Uterus (tissue), 2 donors: ENCODE data around the gene ELP4.

Experiments used
- POLR2A ChIP-seq, 2 donors: fragments of 450-650 bp; IDR thresholded peaks; one replicate each; pipeline ENCODE4 v1.6.1; 2016; ENCODE audit warnings: antibody characterized with exemption in 2 of 2, mild to moderate bottlenecking in 1 of 2, moderate library complexity in 1 of 2
- TF ChIP-seq, protein P1 (sequence below), 4 experiments: fragments of 200-600 bp in 2 of 4; fragments of 450-650 bp in 2 of 4; sonication (generic) in 2 of 4; IDR thresholded peaks; one replicate each; pipeline ENCODE4 v1.5.1; 2016 to 2019; ENCODE audit warnings: antibody characterized with exemption in 4 of 4, mild to moderate bottlenecking in 2 of 4, moderate library complexity in 1 of 4

DNA sequence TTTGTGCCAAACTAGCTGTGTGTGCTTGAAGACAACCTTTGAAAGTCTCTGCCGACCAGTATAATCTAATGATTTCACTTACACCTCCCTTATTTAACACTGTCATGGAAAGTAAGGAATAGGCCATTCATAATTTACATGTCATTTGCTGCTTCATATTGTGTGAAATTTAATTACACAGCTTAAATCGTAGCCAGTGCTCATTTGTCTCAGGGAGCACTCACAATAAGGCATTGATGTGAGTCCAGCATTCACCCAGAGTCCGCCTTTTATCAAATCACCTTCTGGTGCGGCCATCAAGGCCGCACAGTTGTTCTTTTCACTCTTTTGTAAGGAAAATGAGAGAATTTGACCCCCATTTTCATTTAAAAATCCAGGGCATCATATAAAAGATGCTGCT, 254.7 kb downstream of the ELP4 start:
- no peak for TF ChIP-seq POLR2A (IDR thresholded peaks at IDR 0.05)
- TF ChIP-seq, protein P1, sequence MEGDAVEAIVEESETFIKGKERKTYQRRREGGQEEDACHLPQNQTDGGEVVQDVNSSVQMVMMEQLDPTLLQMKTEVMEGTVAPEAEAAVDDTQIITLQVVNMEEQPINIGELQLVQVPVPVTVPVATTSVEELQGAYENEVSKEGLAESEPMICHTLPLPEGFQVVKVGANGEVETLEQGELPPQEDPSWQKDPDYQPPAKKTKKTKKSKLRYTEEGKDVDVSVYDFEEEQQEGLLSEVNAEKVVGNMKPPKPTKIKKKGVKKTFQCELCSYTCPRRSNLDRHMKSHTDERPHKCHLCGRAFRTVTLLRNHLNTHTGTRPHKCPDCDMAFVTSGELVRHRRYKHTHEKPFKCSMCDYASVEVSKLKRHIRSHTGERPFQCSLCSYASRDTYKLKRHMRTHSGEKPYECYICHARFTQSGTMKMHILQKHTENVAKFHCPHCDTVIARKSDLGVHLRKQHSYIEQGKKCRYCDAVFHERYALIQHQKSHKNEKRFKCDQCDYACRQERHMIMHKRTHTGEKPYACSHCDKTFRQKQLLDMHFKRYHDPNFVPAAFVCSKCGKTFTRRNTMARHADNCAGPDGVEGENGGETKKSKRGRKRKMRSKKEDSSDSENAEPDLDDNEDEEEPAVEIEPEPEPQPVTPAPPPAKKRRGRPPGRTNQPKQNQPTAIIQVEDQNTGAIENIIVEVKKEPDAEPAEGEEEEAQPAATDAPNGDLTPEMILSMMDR (IDR thresholded peaks at IDR 0.05), result no peak
